GM12873 (cell line): ENCODE results near the gene ALOX15.

Source experiments
- TF ChIP-seq, protein P1 (sequence below): IDR thresholded peaks from 2 replicates; pipeline ENCODE4 v1.5.1; 2012; ENCODE audit warnings: low read depth, mild to moderate bottlenecking, moderate library complexity, low read length, control low read depth; ENCODE audit not compliant: insufficient read depth; ENCODE audit errors: missing control alignments

The ALOX15 gene

DNA sequence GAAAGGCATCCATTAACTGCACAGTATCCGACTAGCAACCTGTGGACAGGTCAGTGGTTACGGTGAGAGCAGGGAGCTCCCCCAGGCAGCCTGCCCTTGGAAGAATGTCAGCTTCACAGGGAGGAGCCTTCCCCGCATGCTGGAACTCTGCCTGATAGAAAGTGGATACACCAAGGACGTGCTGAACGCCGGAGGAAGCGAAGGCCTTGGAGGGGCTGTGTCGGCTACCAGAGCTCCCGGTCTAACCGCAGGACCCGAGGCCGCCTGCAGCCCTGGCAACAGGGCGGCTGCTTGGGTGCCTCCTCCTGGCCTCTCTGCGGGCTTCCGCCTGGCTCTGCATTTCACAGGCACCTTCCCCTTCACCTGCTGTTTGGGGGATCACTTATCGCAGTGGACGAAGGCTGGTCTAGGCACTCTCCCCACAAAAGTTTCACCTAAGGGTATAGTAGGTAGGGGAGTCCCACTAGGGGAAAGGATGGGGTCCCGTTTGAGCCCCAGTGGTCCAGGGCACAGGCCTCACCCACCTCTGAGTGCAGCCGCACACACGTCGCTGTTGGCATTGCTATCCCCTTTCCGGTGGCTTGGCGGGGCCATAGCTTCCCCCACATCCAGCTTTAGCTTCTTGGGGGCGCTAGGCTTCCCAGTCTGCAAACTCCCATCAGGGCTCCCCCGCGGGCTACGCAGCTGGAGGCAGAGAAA, 32.7 kb upstream of the ALOX15 start:
- TF ChIP-seq, protein P1, sequence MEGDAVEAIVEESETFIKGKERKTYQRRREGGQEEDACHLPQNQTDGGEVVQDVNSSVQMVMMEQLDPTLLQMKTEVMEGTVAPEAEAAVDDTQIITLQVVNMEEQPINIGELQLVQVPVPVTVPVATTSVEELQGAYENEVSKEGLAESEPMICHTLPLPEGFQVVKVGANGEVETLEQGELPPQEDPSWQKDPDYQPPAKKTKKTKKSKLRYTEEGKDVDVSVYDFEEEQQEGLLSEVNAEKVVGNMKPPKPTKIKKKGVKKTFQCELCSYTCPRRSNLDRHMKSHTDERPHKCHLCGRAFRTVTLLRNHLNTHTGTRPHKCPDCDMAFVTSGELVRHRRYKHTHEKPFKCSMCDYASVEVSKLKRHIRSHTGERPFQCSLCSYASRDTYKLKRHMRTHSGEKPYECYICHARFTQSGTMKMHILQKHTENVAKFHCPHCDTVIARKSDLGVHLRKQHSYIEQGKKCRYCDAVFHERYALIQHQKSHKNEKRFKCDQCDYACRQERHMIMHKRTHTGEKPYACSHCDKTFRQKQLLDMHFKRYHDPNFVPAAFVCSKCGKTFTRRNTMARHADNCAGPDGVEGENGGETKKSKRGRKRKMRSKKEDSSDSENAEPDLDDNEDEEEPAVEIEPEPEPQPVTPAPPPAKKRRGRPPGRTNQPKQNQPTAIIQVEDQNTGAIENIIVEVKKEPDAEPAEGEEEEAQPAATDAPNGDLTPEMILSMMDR: no peak

DNA sequence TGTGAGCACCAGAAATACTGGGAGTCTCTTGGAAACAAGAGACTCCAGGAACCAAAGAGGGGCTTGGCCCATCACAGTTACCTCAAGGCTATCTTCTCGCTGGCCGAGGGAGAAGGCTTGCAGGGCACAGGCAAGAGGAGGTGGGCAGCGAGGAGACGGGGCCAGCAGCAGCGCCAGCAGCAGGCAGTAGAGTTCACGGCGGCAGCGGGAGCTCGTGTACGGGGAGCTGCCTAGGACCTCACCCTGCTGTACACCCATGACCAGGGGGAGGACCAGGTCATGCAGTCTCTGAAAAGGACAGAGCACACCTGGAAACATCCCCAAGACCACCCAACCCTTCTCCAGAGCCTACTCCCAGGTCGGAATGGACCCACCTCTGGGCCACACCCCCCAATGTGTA, 31.7 kb upstream of the ALOX15 start:
- TF ChIP-seq, protein P1: no peak

DNA sequence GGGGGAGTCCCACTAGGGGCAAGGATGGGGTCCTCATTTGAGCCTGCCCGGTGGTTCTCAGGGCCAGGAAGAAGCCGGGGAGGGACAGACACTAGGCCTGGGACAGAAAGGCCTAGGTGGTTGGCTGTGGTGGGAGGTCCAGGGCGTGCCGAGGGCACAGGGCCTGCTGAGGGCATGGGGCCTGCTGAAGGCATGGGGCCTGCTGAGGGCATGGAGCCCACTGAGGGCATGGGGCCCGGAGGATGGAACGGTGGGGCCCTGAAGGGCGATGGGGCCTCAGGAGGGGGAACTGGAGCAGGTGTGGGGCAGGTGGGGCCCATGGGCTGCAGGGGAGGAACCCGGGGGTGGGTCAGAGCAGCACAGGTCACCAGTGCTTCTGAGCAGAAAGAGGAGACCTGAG, 31.3 kb upstream of the ALOX15 start:
- TF ChIP-seq, protein P1: no peak

DNA sequence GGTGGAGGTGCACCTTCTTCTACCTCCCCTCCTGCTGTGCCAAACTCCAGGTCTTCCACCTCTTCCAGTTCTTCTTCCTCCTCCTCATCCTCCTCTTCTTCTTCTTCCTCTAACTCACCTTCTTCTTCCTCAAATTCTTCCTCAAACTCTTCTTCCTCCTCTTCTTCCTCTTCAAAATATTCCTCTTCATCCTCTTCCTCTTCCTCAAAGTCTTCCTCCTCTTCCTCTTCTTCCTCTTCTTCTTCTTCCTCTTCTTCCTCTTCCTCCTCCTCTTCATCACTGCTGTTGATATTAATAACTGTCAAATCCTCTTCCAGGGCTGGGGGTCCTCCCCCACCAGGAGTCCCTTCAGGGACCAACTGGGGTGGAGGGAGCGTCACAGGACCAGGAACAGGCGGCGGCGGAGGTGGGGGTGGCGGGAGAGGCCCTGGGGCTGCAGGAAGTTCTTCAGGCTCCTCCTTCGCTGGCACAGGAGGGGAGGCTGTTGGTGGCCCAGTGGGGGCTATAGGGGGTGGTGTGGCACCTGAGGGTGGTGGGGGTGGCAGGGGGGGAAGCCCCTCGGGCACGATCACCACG, 30.7 kb upstream of the ALOX15 start:
- TF ChIP-seq, protein P1: no peak

DNA sequence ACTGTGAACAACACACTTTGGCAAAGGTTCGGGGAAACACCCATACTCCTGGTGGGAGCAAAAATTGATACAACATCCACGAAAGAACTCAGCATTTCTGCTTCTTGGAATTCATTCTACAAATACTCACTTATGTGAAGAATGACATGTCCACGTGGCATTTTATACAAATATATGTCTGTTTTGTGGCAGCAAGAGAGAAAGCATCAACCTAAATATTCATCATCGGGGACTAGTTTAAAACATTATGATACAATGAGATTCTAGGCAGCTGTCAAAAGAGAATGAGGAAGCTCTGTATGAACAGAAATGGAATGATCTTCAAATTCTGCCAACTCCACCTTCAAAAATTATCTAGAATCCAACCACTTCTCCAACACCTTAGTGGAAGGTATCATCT, 25.7 kb upstream of the ALOX15 start:
- TF ChIP-seq, protein P1: no peak

DNA sequence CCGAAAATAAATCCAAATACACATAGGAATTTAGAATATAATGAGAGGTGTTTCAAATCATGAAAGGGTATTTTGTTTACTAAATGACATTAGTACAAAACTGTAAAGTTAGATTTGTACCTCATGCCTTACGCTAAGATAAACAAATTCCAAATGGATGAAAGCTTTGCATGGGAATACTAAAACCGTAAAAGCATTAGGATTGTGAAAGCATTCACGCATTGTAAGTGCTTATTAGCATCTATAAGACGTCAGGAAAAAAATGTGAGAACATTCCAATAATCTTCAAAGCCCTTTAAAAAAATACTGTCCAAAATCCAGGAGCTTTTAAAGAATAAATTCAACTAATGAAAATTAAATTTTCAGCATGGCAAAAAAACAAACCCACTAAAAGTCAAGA, 24.8 kb upstream of the ALOX15 start:
- TF ChIP-seq, protein P1: no peak

DNA sequence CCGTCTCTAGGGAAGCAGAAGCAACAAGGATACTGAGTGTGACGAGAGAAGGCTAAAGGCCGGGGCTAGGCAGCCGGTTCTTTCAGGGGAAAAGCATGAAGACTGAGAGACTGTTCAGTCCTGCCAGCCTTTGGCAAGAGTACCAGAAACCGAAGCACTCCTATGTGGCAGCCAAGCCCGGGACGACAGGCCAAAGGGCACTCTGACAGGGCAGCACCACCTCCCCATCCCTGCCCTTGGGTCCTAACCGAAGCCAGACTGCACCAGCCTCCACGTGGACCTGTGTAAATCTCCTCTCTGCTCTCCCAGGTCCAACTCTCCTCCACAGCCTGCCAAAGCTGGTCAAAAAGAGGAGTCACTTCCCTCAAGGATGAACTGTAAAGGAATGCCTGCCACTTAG, 23.5 kb upstream of the ALOX15 start:
- TF ChIP-seq, protein P1: no peak
